Measurements from ENCODE around the gene UNC80.

GRCh38 chr2:209988010-209988409 is 216.4 kb downstream of the UNC80 start:
- TF ChIP-seq CTCF (IDR thresholded peaks at IDR 0.05; ENCODE audit: poor library complexity) (no peak), EZH2phosphoT487 (IDR thresholded peaks at IDR 0.05; ENCODE audit: low read depth, severe bottlenecking, unreplicated experiment) (no peak)

Data from hepatocyte (in vitro differentiated cells).